Measurements from ENCODE around the gene NOP14.
"Not testable (repeated sequence)": the region's sequence is repeated elsewhere in the genome, so short reads cannot be mapped to it uniquely, and the experiment has no call there.

The NOP14 gene

GRCh38 chr4:2963966-2964471 lies 813 bp upstream of the NOP14 start:
- TF ChIP-seq POU2F2 (IDR thresholded peaks at IDR 0.05; ENCODE audit: low read depth, low read length) (no peak), PAX5 (IDR thresholded peaks at IDR 0.05; ENCODE audit: insufficient read depth, low read length, severe bottlenecking) (no peak), TAF1 (IDR thresholded peaks at IDR 0.05; ENCODE audit: low read depth, low read length) (no peak), SPI1 (IDR thresholded peaks at IDR 0.05; ENCODE audit: low read depth, low read length) (no peak)
- DNase-seq (ENCODE audit: insufficient read length, low spot score) (peak; percentile 60), FAIRE-seq (peak; percentile 69)

GRCh38 chr4:2962614-2963174 lies 512 bp downstream of the NOP14 start:
- FAIRE-seq (no peak), DNase-seq (ENCODE audit: insufficient read length, low spot score) (no peak)
- TF ChIP-seq POU2F2 (IDR thresholded peaks at IDR 0.05; ENCODE audit: low read depth, low read length) (no peak), TAF1 (IDR thresholded peaks at IDR 0.05; ENCODE audit: low read depth, low read length) (no peak)

GRCh38 chr4:2961811-2962441 lies 1.3 kb downstream of the NOP14 start:
- TF ChIP-seq PAX5 (IDR thresholded peaks at IDR 0.05; ENCODE audit: insufficient read depth, low read length, severe bottlenecking) (no peak), POLR2A (IDR thresholded peaks at IDR 0.05; ENCODE audit: low read depth, low read length) (0 out of 2 replicates have a peak, but pooled peaks have one; percentile 8), TAF1 (IDR thresholded peaks at IDR 0.05; ENCODE audit: low read depth, low read length) (no peak)
- DNase-seq (ENCODE audit: insufficient read length, low spot score) = no peak
- FAIRE-seq = peak; percentile 85

GRCh38 chr4:2961421-2961810 lies 1.8 kb downstream of the NOP14 start:
- FAIRE-seq (peak; percentile 35), DNase-seq (ENCODE audit: insufficient read length, low spot score) (no peak)
- TF ChIP-seq TAF1 (IDR thresholded peaks at IDR 0.05; ENCODE audit: low read depth, low read length) (no peak), POLR2A (IDR thresholded peaks at IDR 0.05; ENCODE audit: low read depth, low read length) (0 out of 2 replicates have a peak, but pooled peaks have one; percentile 56), POU2F2 (IDR thresholded peaks at IDR 0.05; ENCODE audit: low read depth, low read length) (no peak), POLR2AphosphoS5 (IDR thresholded peaks at IDR 0.05; ENCODE audit: low read depth, low read length) (no peak), PAX5 (IDR thresholded peaks at IDR 0.05; ENCODE audit: insufficient read depth, low read length, severe bottlenecking) (no peak), SPI1 (IDR thresholded peaks at IDR 0.05; ENCODE audit: low read depth, low read length) (no peak)

GRCh38 chr4:2960450-2960849 lies 2.8 kb downstream of the NOP14 start:
- not testable (repeated sequence) for DNase-seq (ENCODE audit: insufficient read length, low spot score); FAIRE-seq

- TF ChIP-seq SPI1 (IDR thresholded peaks at IDR 0.05; ENCODE audit: low read depth, low read length) (no peak), PAX5 (IDR thresholded peaks at IDR 0.05; ENCODE audit: insufficient read depth, low read length, severe bottlenecking) (no peak), POLR2A (IDR thresholded peaks at IDR 0.05; ENCODE audit: low read depth, low read length) (no peak), POU2F2 (IDR thresholded peaks at IDR 0.05; ENCODE audit: low read depth, low read length) (no peak), TAF1 (IDR thresholded peaks at IDR 0.05; ENCODE audit: low read depth, low read length) (no peak), POLR2AphosphoS5 (IDR thresholded peaks at IDR 0.05; ENCODE audit: low read depth, low read length) (no peak)
- FAIRE-seq = no peak
- no peak for DNase-seq (ENCODE audit: insufficient read length, low spot score)
These were observed 4.8 kb downstream of the NOP14 start for GRCh38 chr4:2958446-2958845.

- not testable (repeated sequence) for DNase-seq (ENCODE audit: insufficient read length, low spot score); FAIRE-seq
These were observed 7.8 kb downstream of the NOP14 start for GRCh38 chr4:2955186-2956044.

GRCh38 chr4:2954358-2955185 lies 8.6 kb downstream of the NOP14 start:
- no peak for DNase-seq (ENCODE audit: insufficient read length, low spot score)
- TF ChIP-seq POLR2AphosphoS5 (IDR thresholded peaks at IDR 0.05; ENCODE audit: low read depth, low read length) = no peak
- no peak for TF ChIP-seq POU2F2 (IDR thresholded peaks at IDR 0.05; ENCODE audit: low read depth, low read length)
- no peak for TF ChIP-seq PAX5 (IDR thresholded peaks at IDR 0.05; ENCODE audit: insufficient read depth, low read length, severe bottlenecking)
- 0 out of 2 replicates have a peak, but pooled peaks have one; percentile 41 for TF ChIP-seq POLR2A (IDR thresholded peaks at IDR 0.05; ENCODE audit: low read depth, low read length)
- peak; percentile 87 for FAIRE-seq

GRCh38 chr4:2953496-2953895 lies 9.7 kb downstream of the NOP14 start:
- FAIRE-seq (no peak), DNase-seq (ENCODE audit: insufficient read length, low spot score) (no peak)
- TF ChIP-seq TAF1 (IDR thresholded peaks at IDR 0.05; ENCODE audit: low read depth, low read length) (no peak), POLR2AphosphoS5 (IDR thresholded peaks at IDR 0.05; ENCODE audit: low read depth, low read length) (no peak), SPI1 (IDR thresholded peaks at IDR 0.05; ENCODE audit: low read depth, low read length) (no peak), PAX5 (IDR thresholded peaks at IDR 0.05; ENCODE audit: insufficient read depth, low read length, severe bottlenecking) (no peak), POLR2A (IDR thresholded peaks at IDR 0.05; ENCODE audit: low read depth, low read length) (no peak), POU2F2 (IDR thresholded peaks at IDR 0.05; ENCODE audit: low read depth, low read length) (no peak)

Data from GM12891 (cell line).